GM21381 (cell line): ENCODE data around the gene NR3C2.
A peak's percentile ranks its signal among the peaks of the same experiment; 100 is the strongest.

Experiments
- ATAC-seq: cut with Tn5 transposase; IDR thresholded peaks from one replicate; pipeline ENCODE4 v1.9.1; 2021; ENCODE audit warnings: mild to moderate bottlenecking, moderate library complexity; ENCODE audit not compliant: unreplicated experiment

The NR3C2 gene

DNA sequence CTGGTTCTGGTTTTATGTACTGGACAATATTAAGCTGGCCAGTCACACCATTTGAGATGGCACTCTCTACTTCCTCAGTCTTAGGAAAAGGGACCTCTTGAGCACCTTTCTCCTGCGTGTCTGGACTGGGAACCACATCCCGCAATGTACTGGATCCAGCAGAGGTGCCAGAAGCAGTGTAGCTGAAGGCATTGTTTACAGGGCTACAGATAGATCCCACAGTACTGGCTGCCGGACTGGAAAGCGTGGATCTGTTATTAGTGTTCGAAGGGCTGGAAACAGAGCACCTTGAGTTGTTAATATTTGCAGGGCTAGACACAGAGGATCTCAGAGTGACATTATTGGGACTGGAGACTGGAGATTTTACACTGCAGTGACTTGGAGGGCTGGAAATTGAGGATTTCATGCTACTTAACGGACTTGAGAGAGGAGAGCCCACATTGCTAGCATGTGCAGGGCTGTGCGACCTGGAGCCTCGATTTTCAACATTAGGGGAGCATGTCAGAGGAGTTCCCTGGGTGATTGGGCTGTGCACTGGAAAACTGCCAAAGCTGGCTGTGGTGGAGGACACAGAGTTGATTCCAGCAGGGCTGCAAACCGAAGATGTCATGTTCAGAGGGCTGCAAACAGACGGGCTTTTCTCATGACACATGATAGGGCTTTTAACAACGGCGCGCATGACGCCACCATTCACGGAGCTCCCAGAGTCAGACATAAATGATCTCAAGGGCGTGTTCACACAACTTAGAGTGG is 6.4 kb downstream of the NR3C2 start:
- ATAC-seq: no peak

DNA sequence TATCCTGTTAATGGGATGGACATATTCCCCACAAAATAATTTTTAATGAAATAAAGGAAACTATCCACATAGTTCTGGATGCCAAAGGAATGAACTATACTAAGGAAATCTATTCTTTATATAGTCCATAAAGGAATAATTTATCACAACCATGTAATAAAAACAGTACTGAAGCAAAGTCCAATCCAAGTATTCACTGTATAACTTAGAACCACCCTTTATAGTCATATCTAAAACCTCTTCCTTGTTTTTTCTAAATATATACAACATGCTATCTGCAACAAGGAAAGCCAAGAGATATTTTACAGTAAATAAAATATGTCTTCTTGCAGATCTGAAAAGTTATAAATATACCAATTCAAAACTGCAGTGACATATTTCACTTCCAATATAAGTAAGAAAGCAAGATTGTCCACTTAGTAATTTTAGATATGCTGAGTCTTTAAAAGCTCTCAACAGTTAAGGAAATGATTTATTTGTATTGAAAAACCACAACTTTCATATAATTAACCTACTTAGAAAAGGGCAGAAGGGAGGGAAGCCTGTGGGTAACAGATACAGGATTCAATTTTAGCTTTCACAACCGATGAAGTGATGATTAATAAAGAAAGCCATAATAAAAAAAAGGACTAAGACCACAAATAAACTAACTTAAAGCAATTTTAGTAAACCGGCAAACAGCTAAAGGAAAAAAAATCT is 8.0 kb downstream of the NR3C2 start:
- peak; percentile 60 for ATAC-seq

DNA sequence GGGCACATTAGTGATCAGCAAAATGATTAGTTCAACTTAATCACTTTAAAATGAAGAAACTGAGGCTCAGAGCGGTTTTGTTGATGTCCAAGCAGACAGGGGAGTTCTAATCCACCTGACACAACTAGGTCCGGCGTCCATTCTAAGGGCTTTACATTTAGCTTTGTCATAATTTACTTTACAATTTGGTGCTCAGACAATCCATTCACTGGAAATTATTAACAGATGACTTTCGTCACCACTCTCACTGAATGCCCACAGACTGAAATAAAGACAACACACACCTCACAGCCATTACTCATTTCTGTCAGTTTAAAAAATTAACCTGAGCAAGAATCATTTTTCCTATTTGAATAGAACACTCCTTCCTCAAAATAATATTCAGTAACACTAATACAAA is 10.8 kb downstream of the NR3C2 start:
- ATAC-seq: peak; percentile 62

DNA sequence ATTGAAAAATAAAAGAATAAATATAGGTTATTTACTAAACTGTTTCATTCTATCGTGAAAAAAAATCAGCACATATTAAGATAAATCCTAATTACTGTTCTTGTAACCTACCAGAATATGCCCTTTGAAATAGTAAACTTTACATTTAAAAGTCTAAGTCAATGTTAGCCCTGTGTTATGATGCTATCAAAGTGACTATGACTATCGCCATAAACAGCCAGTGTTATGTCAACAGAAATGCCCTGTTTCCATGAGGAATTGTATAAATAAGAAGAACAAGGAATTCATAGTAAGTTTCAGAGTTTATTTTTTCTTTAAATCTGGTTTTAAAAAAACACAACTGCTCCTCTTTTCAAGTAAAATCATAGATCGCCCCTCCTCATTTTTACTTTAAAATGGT is 11.4 kb downstream of the NR3C2 start:
- no peak for ATAC-seq

DNA sequence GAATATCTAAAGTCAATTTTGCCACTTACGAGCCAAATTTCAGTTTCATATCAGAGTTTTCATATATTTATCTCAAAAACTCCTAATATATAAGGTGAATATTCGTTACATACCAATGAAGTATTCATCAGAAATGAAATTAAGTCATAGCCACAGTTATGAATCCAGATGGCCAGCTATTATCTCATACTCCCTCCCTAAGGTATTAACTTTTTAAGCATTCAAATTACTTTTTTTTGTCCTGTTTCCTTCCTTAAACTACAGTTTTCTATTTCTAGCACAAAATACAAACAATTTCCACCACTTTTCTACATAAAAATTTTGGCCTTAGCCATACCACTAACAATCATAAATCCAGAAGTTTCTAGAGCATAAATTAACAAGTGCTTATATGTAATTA is 13.0 kb downstream of the NR3C2 start:
- ATAC-seq: no peak

DNA sequence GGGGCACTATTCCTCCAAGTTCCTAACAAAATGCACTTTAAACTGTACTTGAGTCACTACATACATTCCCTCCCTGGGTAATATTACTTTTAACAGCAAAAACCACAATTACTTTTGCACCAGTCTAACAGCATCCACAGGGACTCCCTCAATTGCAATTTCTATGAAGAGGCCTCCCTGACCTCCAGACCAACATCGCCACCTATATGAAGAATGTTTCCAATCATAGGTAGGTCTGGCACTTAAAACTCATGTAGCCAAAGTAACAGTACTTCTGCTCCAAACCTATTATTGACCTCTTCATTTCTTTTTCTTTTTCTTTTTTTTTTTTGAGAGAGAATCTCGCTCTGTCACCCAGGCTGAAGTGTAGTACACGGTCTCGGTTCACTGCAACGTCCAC is 15.6 kb downstream of the NR3C2 start:
- ATAC-seq: no peak

DNA sequence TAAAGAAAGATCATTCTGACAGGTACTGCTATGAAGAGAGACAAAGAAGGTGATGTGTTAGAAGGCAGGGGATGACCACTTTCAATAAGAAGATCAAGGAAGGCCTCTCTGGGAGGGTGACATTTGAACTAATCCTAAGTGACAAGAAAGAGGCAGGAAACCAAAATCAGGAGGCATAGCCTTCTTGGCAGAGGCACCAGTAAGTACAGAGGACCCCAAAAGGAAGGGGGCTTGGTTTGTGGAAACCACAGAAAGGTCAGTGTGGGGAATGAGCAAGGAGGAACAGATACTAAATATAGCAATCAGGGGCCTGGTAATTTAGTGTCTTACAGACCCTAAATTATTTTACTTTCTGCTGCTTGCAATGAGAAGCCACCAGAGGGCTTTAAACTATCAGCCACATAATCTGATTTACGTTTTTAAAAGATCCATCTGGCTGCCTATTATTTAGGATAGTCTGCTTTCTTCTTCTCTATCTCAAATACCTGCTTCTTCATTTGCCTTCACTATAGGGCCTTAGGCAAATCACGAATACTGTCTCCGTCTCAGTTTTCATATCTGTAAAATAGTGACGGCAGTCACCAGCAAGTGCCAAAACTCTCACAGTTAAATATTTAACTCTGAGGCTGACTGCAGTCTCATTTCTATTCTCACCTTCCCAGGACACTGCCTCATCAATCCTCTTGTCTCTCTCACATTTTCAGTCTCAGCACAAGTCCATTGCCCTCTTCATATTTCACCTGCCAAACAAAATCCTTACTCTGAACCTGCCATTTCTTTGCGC is 16.7 kb downstream of the NR3C2 start:
- peak; percentile 95 for ATAC-seq

DNA sequence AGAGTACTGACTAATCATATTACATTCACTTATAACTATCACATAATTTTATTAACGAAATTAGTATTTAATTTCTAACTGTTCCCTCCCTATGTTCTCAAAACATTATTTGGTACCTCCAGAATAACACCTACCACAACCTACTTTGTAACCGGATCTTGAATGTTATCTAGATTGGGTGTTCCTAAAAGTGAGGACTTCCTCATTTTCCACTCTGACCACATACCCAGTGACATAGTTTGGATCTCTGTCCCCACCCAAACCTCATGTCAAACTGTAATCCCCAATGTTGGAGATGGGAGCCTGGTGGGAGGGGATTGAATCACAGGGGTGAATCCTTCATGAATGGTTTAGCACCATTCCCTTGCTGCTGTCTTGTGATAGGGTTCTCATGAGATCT is 21.8 kb downstream of the NR3C2 start:
- no peak for ATAC-seq

DNA sequence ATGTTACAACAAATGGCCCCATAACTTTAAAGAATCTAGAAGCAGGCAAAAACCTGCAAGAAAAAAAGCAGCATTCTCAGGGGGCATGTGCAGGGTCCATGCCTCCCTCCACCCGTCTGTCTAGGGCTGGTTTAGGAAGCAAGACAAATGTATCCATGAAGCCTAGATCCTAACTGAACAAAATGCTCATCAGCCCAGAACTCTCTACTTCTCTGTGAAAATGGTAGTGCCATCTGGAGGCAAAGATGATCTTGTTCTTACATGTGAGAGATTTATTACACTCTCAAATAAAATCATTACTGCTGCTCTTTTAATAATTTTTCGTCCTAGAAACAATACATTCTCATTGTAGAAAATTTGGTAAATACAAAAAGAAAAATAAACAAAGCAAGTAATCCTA is 26.7 kb downstream of the NR3C2 start:
- no peak for ATAC-seq

DNA sequence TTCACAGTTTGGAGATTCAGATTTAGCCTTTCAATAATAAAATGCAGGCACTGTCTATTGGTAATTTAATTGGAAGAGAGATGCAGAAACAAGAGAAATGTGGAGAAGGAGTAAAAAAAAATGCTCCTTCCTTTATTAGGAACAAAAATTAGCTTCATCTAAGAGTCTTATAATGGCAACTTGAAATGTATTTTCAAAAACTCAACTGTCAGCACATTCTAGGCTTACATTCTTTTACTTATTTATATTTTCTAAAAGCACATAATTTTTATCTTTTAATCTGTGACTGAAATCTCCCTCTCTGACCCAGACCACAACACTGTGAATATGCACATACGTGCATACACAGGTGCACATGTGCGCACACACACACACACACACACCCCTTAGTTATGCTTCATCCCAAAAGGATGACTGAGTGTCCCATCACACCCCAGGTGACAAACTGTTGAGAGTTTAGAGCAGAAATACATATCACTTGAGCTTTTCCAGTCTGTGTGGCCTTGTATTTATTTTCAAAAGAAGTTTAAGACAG is 29.7 kb downstream of the NR3C2 start:
- no peak for ATAC-seq

DNA sequence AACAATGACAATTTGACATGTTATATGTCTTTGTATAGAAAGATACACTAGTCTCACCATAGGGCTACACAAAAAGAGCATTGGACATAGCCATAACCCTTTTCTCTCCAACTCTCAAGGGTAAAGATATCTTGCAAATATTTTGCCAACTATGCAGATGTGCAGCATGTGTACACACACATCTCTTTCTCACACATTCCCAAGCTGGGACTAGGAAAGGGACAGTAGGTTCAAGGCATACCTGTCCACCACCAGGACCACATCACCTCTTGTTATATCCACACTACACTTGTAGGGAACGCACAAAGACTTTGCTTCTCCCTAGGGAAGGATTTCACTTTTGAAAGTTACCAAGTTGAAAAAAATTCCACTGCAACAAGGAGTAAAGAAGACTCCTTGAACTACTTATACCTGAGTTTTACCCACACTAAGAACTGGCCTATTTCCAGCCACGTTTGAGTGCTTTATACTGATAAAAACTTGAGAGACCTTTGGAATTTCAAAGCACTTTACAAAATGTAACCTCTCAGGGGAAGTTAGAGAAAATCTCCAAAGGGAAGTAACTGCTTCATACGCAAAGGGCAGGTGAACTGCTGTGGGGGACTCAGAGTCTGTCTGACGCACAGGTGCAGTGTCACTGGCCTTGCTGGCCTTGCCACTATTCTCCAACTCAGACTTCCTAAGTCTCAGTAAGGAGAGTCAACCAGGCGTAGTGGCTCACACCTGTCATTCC is 36.9 kb downstream of the NR3C2 start:
- no peak for ATAC-seq

DNA sequence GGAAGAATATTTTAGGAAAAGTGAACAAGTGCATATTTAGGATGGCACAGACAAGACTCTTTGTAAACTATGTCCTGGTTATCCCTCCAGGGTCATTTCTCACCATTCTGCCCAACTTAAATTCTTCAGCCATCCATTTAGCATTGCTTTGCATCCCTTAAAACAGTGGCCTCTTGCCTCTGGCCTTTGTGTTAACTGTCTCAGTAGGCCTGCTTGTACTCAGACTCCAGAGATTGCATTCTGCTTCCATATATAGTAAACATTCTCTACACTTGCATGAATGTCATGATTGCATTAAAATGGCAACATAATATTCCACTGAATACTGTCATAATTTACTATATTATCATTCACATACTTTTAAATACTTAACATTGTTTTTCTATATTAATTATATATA is 43.2 kb downstream of the NR3C2 start:
- no peak for ATAC-seq

DNA sequence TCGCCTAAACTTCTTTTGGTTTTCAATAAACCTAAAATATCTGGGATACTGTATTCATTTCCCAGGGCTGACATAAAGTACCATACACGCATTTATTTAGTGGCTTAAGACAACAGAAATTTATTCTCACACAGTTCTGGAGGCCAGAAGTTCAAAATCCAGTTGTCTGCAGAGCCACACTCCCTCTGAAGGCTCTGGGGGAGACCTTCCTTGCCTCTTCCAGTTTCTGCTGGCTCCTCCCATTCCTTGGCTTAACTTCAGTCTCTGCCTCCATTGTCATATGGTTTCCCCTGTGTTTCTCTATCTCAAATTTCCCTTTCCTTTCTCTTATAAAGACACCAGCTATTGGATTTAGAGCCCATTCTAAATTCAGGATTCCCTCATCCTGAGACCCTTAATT is 44.4 kb downstream of the NR3C2 start:
- ATAC-seq: no peak

DNA sequence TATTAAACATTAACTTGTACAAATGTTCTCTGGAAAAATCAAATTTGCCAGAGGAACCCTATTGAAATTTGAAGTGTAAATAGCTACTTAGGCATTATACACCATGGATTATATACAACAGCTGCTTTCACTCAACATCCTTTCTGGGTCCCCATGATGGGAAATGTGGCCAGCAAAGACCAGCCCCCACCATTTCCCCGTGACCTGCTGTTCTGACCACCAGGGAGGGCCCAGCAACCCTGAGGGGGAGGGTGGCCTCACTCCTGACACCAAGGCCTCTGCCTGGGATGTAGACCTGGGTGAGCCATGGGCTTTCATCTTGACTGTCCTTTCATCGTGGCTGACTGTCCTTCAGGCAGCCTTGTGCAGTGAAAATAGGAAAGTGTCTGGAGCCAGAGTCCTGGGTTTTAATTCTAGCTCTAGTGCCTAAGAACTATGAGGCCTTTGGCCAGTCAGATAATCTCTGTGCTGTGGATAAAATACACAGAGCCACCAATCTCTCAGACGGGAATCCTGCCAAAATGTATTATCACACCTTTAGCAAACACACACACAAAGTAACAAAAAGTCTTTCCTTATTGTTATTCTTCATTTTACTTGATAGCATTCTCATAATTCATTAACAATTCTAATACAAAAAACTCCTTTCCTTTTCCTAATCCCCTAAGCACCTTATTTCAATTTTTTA is 45.1 kb downstream of the NR3C2 start:
- ATAC-seq: no peak

DNA sequence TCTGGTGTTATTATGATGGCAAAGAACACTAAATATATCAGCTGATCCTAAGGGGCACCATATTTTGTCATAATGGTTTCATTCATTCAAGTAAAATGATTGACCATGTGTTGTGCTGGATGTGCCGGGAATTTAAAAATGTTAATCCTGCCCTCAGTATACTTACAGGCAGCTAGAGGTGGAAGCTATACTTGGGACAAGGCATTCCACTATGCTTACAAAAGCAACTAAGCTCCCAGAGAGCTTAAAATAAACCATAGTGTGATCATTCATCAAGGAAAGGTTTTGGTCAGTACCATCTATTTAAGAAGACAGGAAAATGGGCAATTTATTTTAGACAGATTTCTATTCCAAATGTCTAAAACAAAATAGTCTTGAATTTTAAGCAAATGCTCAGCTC is 46.4 kb downstream of the NR3C2 start:
- ATAC-seq: no peak

DNA sequence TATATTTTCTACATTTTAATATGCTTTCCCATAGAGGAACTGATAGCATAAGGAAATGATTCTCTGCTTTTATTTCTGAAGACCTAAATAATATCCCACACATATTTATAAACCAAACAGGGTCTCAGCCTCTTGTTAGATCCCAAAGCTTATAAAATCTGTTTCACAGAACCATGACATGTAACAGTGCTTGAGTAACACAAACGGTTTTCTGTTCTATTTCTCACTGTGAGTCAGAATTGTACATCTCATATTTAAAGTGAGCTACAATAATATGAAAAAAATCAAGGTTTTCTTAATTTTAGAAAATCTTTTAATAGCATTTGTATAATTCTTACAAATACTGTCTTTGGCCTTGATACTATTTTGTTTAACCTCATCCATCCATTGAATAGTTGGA is 51.2 kb downstream of the NR3C2 start:
- no peak for ATAC-seq

DNA sequence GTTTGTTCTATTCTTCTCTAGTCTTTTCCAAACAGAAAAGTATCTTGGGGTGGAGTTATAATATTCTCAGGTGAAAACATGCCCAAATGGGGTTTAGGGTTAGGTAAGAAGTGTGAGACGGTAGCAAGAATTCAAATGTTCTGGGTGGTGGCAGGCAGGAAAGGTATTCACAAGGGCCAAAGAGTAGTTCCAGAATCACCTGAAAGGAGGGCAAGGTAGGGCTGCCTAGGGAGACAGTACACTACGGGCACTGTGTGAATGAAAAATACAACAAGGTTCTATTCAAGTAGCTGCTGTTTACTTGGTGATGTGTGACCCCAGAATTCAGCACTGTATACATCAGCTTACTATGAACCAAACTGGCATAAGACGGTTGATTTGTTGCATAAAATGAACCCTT is 51.9 kb downstream of the NR3C2 start:
- no peak for ATAC-seq

DNA sequence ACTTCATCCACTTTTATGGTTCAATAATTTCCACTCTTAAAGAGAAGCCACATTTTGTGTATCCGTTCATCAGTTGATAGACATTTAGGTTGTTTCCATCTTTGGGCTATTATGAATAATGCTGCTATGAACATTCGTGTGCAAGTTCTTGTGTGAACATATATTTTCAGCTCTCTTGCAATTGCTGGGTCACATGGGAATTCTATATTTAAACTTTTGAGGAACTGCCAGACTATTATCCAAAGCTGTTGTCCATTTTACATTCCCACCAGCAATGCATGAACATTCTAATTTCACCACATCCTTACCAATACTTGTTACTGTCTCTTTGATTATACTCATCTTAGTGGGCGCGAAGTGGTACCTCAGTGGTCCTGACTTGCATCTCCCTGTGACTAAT is 61.9 kb downstream of the NR3C2 start:
- ATAC-seq: no peak

DNA sequence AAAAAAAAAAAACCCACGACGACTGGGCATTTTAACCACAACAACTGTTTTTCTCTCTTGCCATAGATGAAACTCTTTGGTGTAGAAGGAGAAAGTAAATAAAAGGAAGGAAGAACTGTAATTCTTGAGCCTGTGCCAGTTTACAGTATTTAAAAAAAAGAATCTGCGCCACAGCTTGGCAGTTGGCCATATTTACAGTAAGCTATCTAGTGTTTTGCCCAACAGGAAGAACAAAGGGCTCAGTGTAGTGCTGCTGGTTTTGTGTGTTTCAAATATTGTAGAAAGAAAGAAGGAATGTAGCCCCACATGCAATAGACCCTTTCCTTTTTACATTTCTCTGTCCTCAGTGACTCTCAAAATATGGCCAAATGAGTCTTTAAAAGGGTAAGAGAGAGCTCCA is 66.1 kb downstream of the NR3C2 start:
- no peak for ATAC-seq

DNA sequence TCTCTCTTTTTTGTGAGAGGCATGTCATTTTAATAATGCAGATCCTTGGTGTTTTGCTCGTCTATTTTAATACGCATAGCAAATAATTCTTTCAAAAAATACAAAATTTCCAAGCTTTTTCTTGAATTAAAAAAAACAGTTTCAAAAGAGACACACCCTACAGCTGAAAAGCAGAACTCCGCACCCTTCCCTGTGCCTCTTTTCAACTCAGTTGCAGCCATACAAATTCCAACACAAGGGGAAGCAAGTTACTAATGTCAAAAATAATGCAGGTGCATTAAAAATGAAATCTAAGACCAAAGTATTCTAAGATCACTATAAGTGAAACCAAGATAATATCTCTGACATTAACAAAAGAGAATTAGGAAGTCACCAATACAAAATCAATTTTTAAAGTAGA is 66.6 kb downstream of the NR3C2 start:
- ATAC-seq: no peak
